ENCODE measurements around the gene CREBZF.

DNA sequence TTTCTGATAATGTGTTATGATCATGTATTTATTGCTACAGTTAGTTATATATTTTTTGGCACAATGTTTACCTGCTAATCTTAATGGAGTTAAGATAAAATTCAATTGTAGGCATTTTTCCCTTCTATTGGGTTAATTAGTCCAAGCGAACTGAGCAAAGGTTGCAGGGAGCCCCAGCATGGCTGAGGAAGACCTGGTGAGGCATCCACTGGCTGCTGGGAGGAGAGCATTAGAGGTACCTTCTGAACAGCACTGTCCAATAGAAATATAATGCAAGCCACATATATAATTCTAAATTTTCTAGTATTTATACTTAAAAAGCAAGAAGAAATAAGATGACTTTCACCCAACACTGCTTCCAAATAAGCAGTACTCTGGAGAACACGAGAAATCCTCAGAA is 17.9 kb downstream of the CREBZF start:
- TF ChIP-seq, protein P1, sequence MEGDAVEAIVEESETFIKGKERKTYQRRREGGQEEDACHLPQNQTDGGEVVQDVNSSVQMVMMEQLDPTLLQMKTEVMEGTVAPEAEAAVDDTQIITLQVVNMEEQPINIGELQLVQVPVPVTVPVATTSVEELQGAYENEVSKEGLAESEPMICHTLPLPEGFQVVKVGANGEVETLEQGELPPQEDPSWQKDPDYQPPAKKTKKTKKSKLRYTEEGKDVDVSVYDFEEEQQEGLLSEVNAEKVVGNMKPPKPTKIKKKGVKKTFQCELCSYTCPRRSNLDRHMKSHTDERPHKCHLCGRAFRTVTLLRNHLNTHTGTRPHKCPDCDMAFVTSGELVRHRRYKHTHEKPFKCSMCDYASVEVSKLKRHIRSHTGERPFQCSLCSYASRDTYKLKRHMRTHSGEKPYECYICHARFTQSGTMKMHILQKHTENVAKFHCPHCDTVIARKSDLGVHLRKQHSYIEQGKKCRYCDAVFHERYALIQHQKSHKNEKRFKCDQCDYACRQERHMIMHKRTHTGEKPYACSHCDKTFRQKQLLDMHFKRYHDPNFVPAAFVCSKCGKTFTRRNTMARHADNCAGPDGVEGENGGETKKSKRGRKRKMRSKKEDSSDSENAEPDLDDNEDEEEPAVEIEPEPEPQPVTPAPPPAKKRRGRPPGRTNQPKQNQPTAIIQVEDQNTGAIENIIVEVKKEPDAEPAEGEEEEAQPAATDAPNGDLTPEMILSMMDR (conservative IDR thresholded peaks at IDR 0.05 in 1 of 2, IDR thresholded peaks at IDR 0.05 in 1 of 2; ENCODE audit: extremely low read depth in 1 of 2, insufficient read depth in 1 of 2, low read depth in 1 of 2, low read length in 2 of 2), result no peak
- no peak for TF ChIP-seq EZH2 (IDR thresholded peaks at IDR 0.05; ENCODE audit: borderline replicate concordance, low read length)

Measured in mammary epithelial cell (primary cell).